Measurements from ENCODE around the gene CRB1.

CRB1 gene

GRCh38 chr1:197440715-197441114 is 172.7 kb downstream of the CRB1 start:
- Histone ChIP-seq H3K4me3 (ENCODE audit: low read length in 2 of 2) (no peak overlapping the region), H3K27ac (ENCODE audit: low read depth in 2 of 2, low read length in 2 of 2) (no peak overlapping the region), H3K9me3 (ENCODE audit: control insufficient read depth in 2 of 2, low read length in 2 of 2) (no peaks in the 10 kb centered on the region), H3K36me3 (ENCODE audit: control insufficient read depth in 2 of 2, insufficient read depth in 2 of 2, low read length in 2 of 2) (no peaks in the 10 kb centered on the region), H3K9ac (ENCODE audit: low read depth in 1 of 2, low read length in 2 of 2) (no peak overlapping the region), H3K4me1 (ENCODE audit: control insufficient read depth in 2 of 2, insufficient read depth in 2 of 2, low read length in 2 of 2) (no peaks in the 10 kb centered on the region), H3K27me3 (ENCODE audit: control insufficient read depth in 2 of 2, insufficient read depth in 2 of 2, low read length in 2 of 2) (no peaks in the 10 kb centered on the region)

GRCh38 chr1:197441999-197442414 is 174.0 kb downstream of the CRB1 start:
- no peak overlapping the region for H3K4me3 ChIP-seq (ENCODE audit: low read length in 2 of 2)
- no peaks in the 10 kb centered on the region for H3K9me3 ChIP-seq (ENCODE audit: control insufficient read depth in 2 of 2, low read length in 2 of 2)
- H3K36me3 ChIP-seq (ENCODE audit: control insufficient read depth in 2 of 2, insufficient read depth in 2 of 2, low read length in 2 of 2), result no peaks in the 10 kb centered on the region
- H3K27me3 ChIP-seq (ENCODE audit: control insufficient read depth in 2 of 2, insufficient read depth in 2 of 2, low read length in 2 of 2), result no peaks in the 10 kb centered on the region
- H3K4me1 ChIP-seq (ENCODE audit: control insufficient read depth in 2 of 2, insufficient read depth in 2 of 2, low read length in 2 of 2), result no peaks in the 10 kb centered on the region
- H3K27ac ChIP-seq (ENCODE audit: low read depth in 2 of 2, low read length in 2 of 2), result no peak overlapping the region
- H3K9ac ChIP-seq (ENCODE audit: low read depth in 1 of 2, low read length in 2 of 2), result no peak overlapping the region

GRCh38 chr1:197444755-197445154 is 176.7 kb downstream of the CRB1 start:
- no peaks in the 10 kb centered on the region for H3K4me1 ChIP-seq (ENCODE audit: control insufficient read depth in 2 of 2, insufficient read depth in 2 of 2, low read length in 2 of 2)
- no peaks in the 10 kb centered on the region for H3K27me3 ChIP-seq (ENCODE audit: control insufficient read depth in 2 of 2, insufficient read depth in 2 of 2, low read length in 2 of 2)

GRCh38 chr1:197448121-197448779 is 180.2 kb downstream of the CRB1 start:
- Histone ChIP-seq H3K9me3 (ENCODE audit: control insufficient read depth in 2 of 2, low read length in 2 of 2) (no peaks in the 10 kb centered on the region), H3K27ac (ENCODE audit: low read depth in 2 of 2, low read length in 2 of 2) (no peak overlapping the region), H3K36me3 (ENCODE audit: control insufficient read depth in 2 of 2, insufficient read depth in 2 of 2, low read length in 2 of 2) (no peaks in the 10 kb centered on the region), H3K27me3 (ENCODE audit: control insufficient read depth in 2 of 2, insufficient read depth in 2 of 2, low read length in 2 of 2) (no peaks in the 10 kb centered on the region), H3K9ac (ENCODE audit: low read depth in 1 of 2, low read length in 2 of 2) (no peak overlapping the region), H3K4me3 (ENCODE audit: low read length in 2 of 2) (no peak overlapping the region), H3K4me1 (ENCODE audit: control insufficient read depth in 2 of 2, insufficient read depth in 2 of 2, low read length in 2 of 2) (no peaks in the 10 kb centered on the region)

More at GRCh38 chr1:197444755-197445154, 176.7 kb downstream of the CRB1 start:
- Histone ChIP-seq H3K9me3 (ENCODE audit: control insufficient read depth in 2 of 2, low read length in 2 of 2) (no peaks in the 10 kb centered on the region), H3K4me3 (ENCODE audit: low read length in 2 of 2) (no peak overlapping the region), H3K27ac (ENCODE audit: low read depth in 2 of 2, low read length in 2 of 2) (no peak overlapping the region), H3K36me3 (ENCODE audit: control insufficient read depth in 2 of 2, insufficient read depth in 2 of 2, low read length in 2 of 2) (no peaks in the 10 kb centered on the region), H3K9ac (ENCODE audit: low read depth in 1 of 2, low read length in 2 of 2) (no peak overlapping the region)

- Histone ChIP-seq H3K4me1 (ENCODE audit: control insufficient read depth in 2 of 2, insufficient read depth in 2 of 2, low read length in 2 of 2) (no peaks in the 10 kb centered on the region), H3K9ac (ENCODE audit: low read depth in 1 of 2, low read length in 2 of 2) (no peak overlapping the region), H3K27ac (ENCODE audit: low read depth in 2 of 2, low read length in 2 of 2) (no peak overlapping the region), H3K4me3 (ENCODE audit: low read length in 2 of 2) (no peak overlapping the region), H3K27me3 (ENCODE audit: control insufficient read depth in 2 of 2, insufficient read depth in 2 of 2, low read length in 2 of 2) (no peaks in the 10 kb centered on the region), H3K36me3 (ENCODE audit: control insufficient read depth in 2 of 2, insufficient read depth in 2 of 2, low read length in 2 of 2) (no peaks in the 10 kb centered on the region), H3K9me3 (ENCODE audit: control insufficient read depth in 2 of 2, low read length in 2 of 2) (no peaks in the 10 kb centered on the region)
Observed at GRCh38 chr1:197451381-197451780, 183.3 kb downstream of the CRB1 start.

- H3K4me3 ChIP-seq (ENCODE audit: low read length in 2 of 2), result no peak overlapping the region
- H3K4me1 ChIP-seq (ENCODE audit: control insufficient read depth in 2 of 2, insufficient read depth in 2 of 2, low read length in 2 of 2), result no peaks in the 10 kb centered on the region
- no peak overlapping the region for H3K9ac ChIP-seq (ENCODE audit: low read depth in 1 of 2, low read length in 2 of 2)
- no peaks in the 10 kb centered on the region for H3K27me3 ChIP-seq (ENCODE audit: control insufficient read depth in 2 of 2, insufficient read depth in 2 of 2, low read length in 2 of 2)
- H3K9me3 ChIP-seq (ENCODE audit: control insufficient read depth in 2 of 2, low read length in 2 of 2), result no peaks in the 10 kb centered on the region
- no peak overlapping the region for H3K27ac ChIP-seq (ENCODE audit: low read depth in 2 of 2, low read length in 2 of 2)
- no peaks in the 10 kb centered on the region for H3K36me3 ChIP-seq (ENCODE audit: control insufficient read depth in 2 of 2, insufficient read depth in 2 of 2, low read length in 2 of 2)
Observed at GRCh38 chr1:197453376-197454058, 185.5 kb downstream of the CRB1 start.

- H3K36me3 ChIP-seq (ENCODE audit: control insufficient read depth in 2 of 2, insufficient read depth in 2 of 2, low read length in 2 of 2), result no peaks in the 10 kb centered on the region
- H3K4me3 ChIP-seq (ENCODE audit: low read length in 2 of 2), result no peak overlapping the region
- H3K4me1 ChIP-seq (ENCODE audit: control insufficient read depth in 2 of 2, insufficient read depth in 2 of 2, low read length in 2 of 2), result no peaks in the 10 kb centered on the region
- no peaks in the 10 kb centered on the region for H3K27me3 ChIP-seq (ENCODE audit: control insufficient read depth in 2 of 2, insufficient read depth in 2 of 2, low read length in 2 of 2)
- H3K27ac ChIP-seq (ENCODE audit: low read depth in 2 of 2, low read length in 2 of 2), result no peak overlapping the region
- no peak overlapping the region for H3K9ac ChIP-seq (ENCODE audit: low read depth in 1 of 2, low read length in 2 of 2)
- H3K9me3 ChIP-seq (ENCODE audit: control insufficient read depth in 2 of 2, low read length in 2 of 2), result no peaks in the 10 kb centered on the region
Observed at GRCh38 chr1:197462539-197462938, 194.5 kb downstream of the CRB1 start.

GRCh38 chr1:197463142-197463541 is 195.1 kb downstream of the CRB1 start:
- Histone ChIP-seq H3K36me3 (ENCODE audit: control insufficient read depth in 2 of 2, insufficient read depth in 2 of 2, low read length in 2 of 2) (no peaks in the 10 kb centered on the region), H3K9ac (ENCODE audit: low read depth in 1 of 2, low read length in 2 of 2) (no peak overlapping the region), H3K27me3 (ENCODE audit: control insufficient read depth in 2 of 2, insufficient read depth in 2 of 2, low read length in 2 of 2) (no peaks in the 10 kb centered on the region), H3K9me3 (ENCODE audit: control insufficient read depth in 2 of 2, low read length in 2 of 2) (no peaks in the 10 kb centered on the region), H3K27ac (ENCODE audit: low read depth in 2 of 2, low read length in 2 of 2) (no peak overlapping the region), H3K4me3 (ENCODE audit: low read length in 2 of 2) (no peak overlapping the region), H3K4me1 (ENCODE audit: control insufficient read depth in 2 of 2, insufficient read depth in 2 of 2, low read length in 2 of 2) (no peaks in the 10 kb centered on the region)

GRCh38 chr1:197464044-197464443 is 196.0 kb downstream of the CRB1 start:
- Histone ChIP-seq H3K27ac (ENCODE audit: low read depth in 2 of 2, low read length in 2 of 2) (no peak overlapping the region), H3K9me3 (ENCODE audit: control insufficient read depth in 2 of 2, low read length in 2 of 2) (no peaks in the 10 kb centered on the region), H3K4me1 (ENCODE audit: control insufficient read depth in 2 of 2, insufficient read depth in 2 of 2, low read length in 2 of 2) (no peaks in the 10 kb centered on the region), H3K36me3 (ENCODE audit: control insufficient read depth in 2 of 2, insufficient read depth in 2 of 2, low read length in 2 of 2) (no peaks in the 10 kb centered on the region), H3K9ac (ENCODE audit: low read depth in 1 of 2, low read length in 2 of 2) (no peak overlapping the region), H3K4me3 (ENCODE audit: low read length in 2 of 2) (no peak overlapping the region), H3K27me3 (ENCODE audit: control insufficient read depth in 2 of 2, insufficient read depth in 2 of 2, low read length in 2 of 2) (no peaks in the 10 kb centered on the region)

GRCh38 chr1:197465528-197466327 is 197.7 kb downstream of the CRB1 start:
- no peaks in the 10 kb centered on the region for H3K4me1 ChIP-seq (ENCODE audit: control insufficient read depth in 2 of 2, insufficient read depth in 2 of 2, low read length in 2 of 2)
- no peak overlapping the region for H3K4me3 ChIP-seq (ENCODE audit: low read length in 2 of 2)
- H3K36me3 ChIP-seq (ENCODE audit: control insufficient read depth in 2 of 2, insufficient read depth in 2 of 2, low read length in 2 of 2), result no peaks in the 10 kb centered on the region
- no peaks in the 10 kb centered on the region for H3K27me3 ChIP-seq (ENCODE audit: control insufficient read depth in 2 of 2, insufficient read depth in 2 of 2, low read length in 2 of 2)
- H3K9ac ChIP-seq (ENCODE audit: low read depth in 1 of 2, low read length in 2 of 2), result no peak overlapping the region
- H3K27ac ChIP-seq (ENCODE audit: low read depth in 2 of 2, low read length in 2 of 2), result no peak overlapping the region
- no peaks in the 10 kb centered on the region for H3K9me3 ChIP-seq (ENCODE audit: control insufficient read depth in 2 of 2, low read length in 2 of 2)
